Endothelial cell of umbilical vein (primary cell): Measurements from ENCODE around the gene SULT4A1. TPM values are rescaled to one million over a fixed set of nuclear protein-coding genes. Genes with fewer than 3 reads are reported as not detected.

Source experiments
- BruUV-seq: library from RNA; stranded (reverse); fragments of 400-500 nt; replicated peaks from 2 replicates; lab custom pipeline; 2021; lab: Mats Ljungman, UMichigan
- CTCF ChIA-PET: fragments of 300-600, 350-600 bp; sonication (Branson Sonifier 250); formaldehyde crosslinking; loops from one replicate; lab custom pipeline; 2021; ENCODE audit warnings: antibody characterized with exemption, inconsistent platforms; lab: Charles Lee
- POLR2A ChIA-PET: fragments of 300-600, 350-600 bp; sonication (Branson Sonifier 250); formaldehyde crosslinking; loops from one replicate; lab custom pipeline; 2021; ENCODE audit warnings: antibody characterized with exemption, inconsistent platforms; lab: Charles Lee
- DNase-seq: peaks from one replicate; pipeline ENCODE4 v3.0.0-alpha.2; 2011; ENCODE audit warnings: low read depth, low spot score
- FAIRE-seq: peaks from 2 replicates; lab custom pipeline; 2011; peaks lifted over from hg19 to GRCh38; lab: Jason Lieb, UNC
- H2AFZ ChIP-seq: 2 replicates; pipeline ENCODE4 v1.6.0; 2012; ENCODE audit warnings: low read depth, low read length, control low read depth, inconsistent platforms
- H3K27ac ChIP-seq: 2 replicates; pipeline ENCODE4 v1.5.1; 2011; ENCODE audit warnings: low read depth, mild to moderate bottlenecking, control low read depth, low read length, moderate library complexity; ENCODE audit not compliant: insufficient read depth
- H3K27me3 ChIP-seq, 2 experiments: 2 replicates each; pipeline versions ENCODE4 v1.6.0 to v1.6.1; 2011; ENCODE audit warnings: low read length in 2 of 2, mixed read lengths in 1 of 2; ENCODE audit not compliant: control insufficient read depth in 2 of 2, insufficient read depth in 2 of 2
- H3K36me3 ChIP-seq, 2 experiments: 2 replicates in 1 of 2; 3 replicates in 1 of 2; pipeline ENCODE4 v1.5.1; 2011; ENCODE audit warnings: low read length in 2 of 2, mild to moderate bottlenecking in 1 of 2, moderate library complexity in 1 of 2; ENCODE audit not compliant: control insufficient read depth in 2 of 2, insufficient read depth in 2 of 2; ENCODE audit errors: extremely low read depth in 1 of 2
- H3K4me1 ChIP-seq: 3 replicates; pipeline ENCODE4 v1.5.1; 2011; ENCODE audit warnings: mild to moderate bottlenecking, low read length; ENCODE audit not compliant: control insufficient read depth, insufficient read depth; ENCODE audit errors: extremely low read depth
- H3K4me2 ChIP-seq: 2 replicates; pipeline ENCODE4 v1.6.1; 2011; ENCODE audit warnings: low read length, control low read depth, mixed read lengths; ENCODE audit not compliant: insufficient read depth
- H3K4me3 ChIP-seq, 3 experiments: fragments of 200-600 bp in 1 of 3; sonication (generic), shearing (Covaris generic) in 1 of 3; replicated peaks in 1 of 3; 2 replicates each; pipeline ENCODE4 v1.5.1; 2011 to 2016; ENCODE audit warnings: control low read depth in 3 of 3, low read length in 3 of 3, mild to moderate bottlenecking in 2 of 3, inconsistent platforms in 1 of 3, low read depth in 1 of 3, moderate library complexity in 1 of 3; ENCODE audit not compliant: insufficient read depth in 1 of 3
- H3K79me2 ChIP-seq: 2 replicates; pipeline ENCODE4 v1.6.0; 2012; ENCODE audit warnings: low read length, inconsistent platforms; ENCODE audit not compliant: control insufficient read depth, insufficient read depth
- H3K9ac ChIP-seq: replicated peaks from 2 replicates; pipeline ENCODE3; 2011; ENCODE audit warnings: low read length, control low read depth; ENCODE audit not compliant: insufficient read depth; ENCODE audit errors: extremely low read depth
- H3K9me1 ChIP-seq: replicated peaks from 3 replicates; pipeline ENCODE4 v1.6.0; 2011; ENCODE audit warnings: mild to moderate bottlenecking, low read length; ENCODE audit not compliant: control insufficient read depth, insufficient read depth; ENCODE audit errors: extremely low read depth
- H3K9me3 ChIP-seq: replicated peaks from 2 replicates; pipeline ENCODE4 v1.5.1; 2012; ENCODE audit warnings: low read length, inconsistent platforms; ENCODE audit not compliant: control insufficient read depth, insufficient read depth
- H4K20me1 ChIP-seq: replicated peaks from 2 replicates; pipeline ENCODE3; 2011; ENCODE audit warnings: mild to moderate bottlenecking, low read length; ENCODE audit not compliant: control insufficient read depth, insufficient read depth; ENCODE audit errors: extremely low read depth
- GATA2 ChIP-seq: IDR thresholded peaks from 2 replicates; pipeline ENCODE4 v1.7.0; 2011; ENCODE audit warnings: low read depth, mild to moderate bottlenecking, moderate library complexity, mixed read lengths, low read length; ENCODE audit not compliant: insufficient read length, insufficient read depth
- JUN ChIP-seq: IDR thresholded peaks from 2 replicates; pipeline ENCODE4 v1.6.1; 2011; ENCODE audit warnings: borderline replicate concordance, low read depth; ENCODE audit not compliant: insufficient read length, insufficient read depth
- MAX ChIP-seq: IDR thresholded peaks from 2 replicates; pipeline ENCODE4 v1.6.1; 2011; ENCODE audit not compliant: insufficient read depth, insufficient read length
- MYC ChIP-seq: IDR thresholded peaks from one replicate; pipeline ENCODE4 v1.6.1; 2011; ENCODE audit warnings: mild to moderate bottlenecking, low read depth, low read length
- POLR2A ChIP-seq: IDR thresholded peaks from 2 replicates; pipeline ENCODE4 v1.6.1; 2012; ENCODE audit warnings: low read depth, mild to moderate bottlenecking, control low read depth, low read length
- POLR2AphosphoS5 ChIP-seq: IDR thresholded peaks from 2 replicates; pipeline ENCODE4 v1.6.1; 2012; ENCODE audit warnings: low read depth, mild to moderate bottlenecking, control low read depth, low read length, moderate library complexity; ENCODE audit not compliant: insufficient read depth
- dilution Hi-C: fragments of 300-500 bp; cut with MboI; formaldehyde crosslinking; loops from one replicate; pipeline ENCODE4 v1.15.0; 2019; ENCODE audit warnings: low sequenced_read_pairs; ENCODE audit not compliant: extremely low pct_ligation_motif_present
- intact Hi-C: fragments of 100-400 bp; cut with micrococcal nuclease; formaldehyde crosslinking; loops from one replicate; pipeline ENCODE4 v1.10.0; 2022
- polyA plus RNA-seq, 4 experiments: library from polyadenylated mRNA; depleted of rRNA in 3 of 4; stranded (reverse) in 3 of 4; unstranded in 1 of 4; fragments of >200 nt; gene quantifications; 2 replicates each; pipeline versions ENCODE4 v1.2.1 to v1.2.3, GENCODE V29; 2011 to 2012; ENCODE audit warnings: missing spikeins in 1 of 4
- total RNA-seq: library from RNA; stranded (reverse); gene quantifications from 2 replicates; pipeline ENCODE4 v1.2.3, GENCODE V29; 2021
- TF ChIP-seq, protein P1 (sequence below), 2 donors: IDR thresholded peaks; 1 replicate in 1 of 2; 2 replicates in 1 of 2; pipeline ENCODE4 v1.5.1; 2011; ENCODE audit warnings: low read length in 2 of 2, mild to moderate bottlenecking in 2 of 2, moderate library complexity in 2 of 2, control low read depth in 1 of 2, inconsistent platforms in 1 of 2, low read depth in 1 of 2; ENCODE audit not compliant: insufficient read depth in 1 of 2; ENCODE audit errors: extremely low read depth in 1 of 2

SULT4A1 gene
- total and polyA plus RNA-seq, 2 donors (not counting 3 experiments of a cell fraction or from before 2014, with no cell fraction given): 0.48 TPM; not detected in 1

- intact Hi-C loops: no loop called here
- H3K9ac ChIP-seq: no peak overlapping the region
- H2AFZ ChIP-seq: no peak overlapping the region
- H3K36me3 ChIP-seq: no peaks in the 10 kb centered on the region
- H3K9me3 ChIP-seq: no peaks in the 10 kb centered on the region
- H3K4me3 ChIP-seq: no peak overlapping the region
- TF ChIP-seq MYC (no peak), GATA2 (no peak), JUN (no peak), POLR2A (no peak), MAX (no peak), POLR2AphosphoS5 (no peak)
- TF ChIP-seq, protein P1, sequence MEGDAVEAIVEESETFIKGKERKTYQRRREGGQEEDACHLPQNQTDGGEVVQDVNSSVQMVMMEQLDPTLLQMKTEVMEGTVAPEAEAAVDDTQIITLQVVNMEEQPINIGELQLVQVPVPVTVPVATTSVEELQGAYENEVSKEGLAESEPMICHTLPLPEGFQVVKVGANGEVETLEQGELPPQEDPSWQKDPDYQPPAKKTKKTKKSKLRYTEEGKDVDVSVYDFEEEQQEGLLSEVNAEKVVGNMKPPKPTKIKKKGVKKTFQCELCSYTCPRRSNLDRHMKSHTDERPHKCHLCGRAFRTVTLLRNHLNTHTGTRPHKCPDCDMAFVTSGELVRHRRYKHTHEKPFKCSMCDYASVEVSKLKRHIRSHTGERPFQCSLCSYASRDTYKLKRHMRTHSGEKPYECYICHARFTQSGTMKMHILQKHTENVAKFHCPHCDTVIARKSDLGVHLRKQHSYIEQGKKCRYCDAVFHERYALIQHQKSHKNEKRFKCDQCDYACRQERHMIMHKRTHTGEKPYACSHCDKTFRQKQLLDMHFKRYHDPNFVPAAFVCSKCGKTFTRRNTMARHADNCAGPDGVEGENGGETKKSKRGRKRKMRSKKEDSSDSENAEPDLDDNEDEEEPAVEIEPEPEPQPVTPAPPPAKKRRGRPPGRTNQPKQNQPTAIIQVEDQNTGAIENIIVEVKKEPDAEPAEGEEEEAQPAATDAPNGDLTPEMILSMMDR (IDR thresholded peaks at IDR 0.05; ENCODE audit: extremely low read depth in 1 of 2, insufficient read depth in 1 of 2, low read depth in 1 of 2, low read length in 2 of 2): no peak
- H4K20me1 ChIP-seq: no peaks in the 10 kb centered on the region
- dilution Hi-C loops: no loop called here
- ChIA-PET POLR2A (no interaction called here), CTCF (interaction anchor here (0.9 kb wide), 1 partner anchor 12 kb away, joined by 6 read pairs; no protein-coding TSS in a partner anchor)
- no peak overlapping the region for H3K4me2 ChIP-seq
- no peak overlapping the region for H3K27ac ChIP-seq
- DNase-seq (no peak), FAIRE-seq (no peak)
- no peaks in the 10 kb centered on the region for H3K79me2 ChIP-seq
- H3K27me3 ChIP-seq: peaks cover 4 to 12% of the 10 kb centered on the region in 2 experiments
- no peaks in the 10 kb centered on the region for H3K9me1 ChIP-seq
- H3K4me1 ChIP-seq: no peaks in the 10 kb centered on the region
- no TSS peak for BruUV-seq
Measured at GRCh38 chr22:43886231-43886630, 23.9 kb upstream of the SULT4A1 start.
